GM19351 (cell line): Measurements from ENCODE around the gene FA2H.
"Not testable (repeated sequence)": the region's sequence is repeated elsewhere in the genome, so short reads cannot be mapped to it uniquely, and the experiment has no call there.

ENCODE experiments used
- ATAC-seq: cut with Tn5 transposase; IDR thresholded peaks from one replicate; pipeline ENCODE4 v1.9.1; 2021; ENCODE audit warnings: mild to moderate bottlenecking, moderate library complexity; ENCODE audit not compliant: unreplicated experiment

FA2H gene, protein sequence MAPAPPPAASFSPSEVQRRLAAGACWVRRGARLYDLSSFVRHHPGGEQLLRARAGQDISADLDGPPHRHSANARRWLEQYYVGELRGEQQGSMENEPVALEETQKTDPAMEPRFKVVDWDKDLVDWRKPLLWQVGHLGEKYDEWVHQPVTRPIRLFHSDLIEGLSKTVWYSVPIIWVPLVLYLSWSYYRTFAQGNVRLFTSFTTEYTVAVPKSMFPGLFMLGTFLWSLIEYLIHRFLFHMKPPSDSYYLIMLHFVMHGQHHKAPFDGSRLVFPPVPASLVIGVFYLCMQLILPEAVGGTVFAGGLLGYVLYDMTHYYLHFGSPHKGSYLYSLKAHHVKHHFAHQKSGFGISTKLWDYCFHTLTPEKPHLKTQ

DNA sequence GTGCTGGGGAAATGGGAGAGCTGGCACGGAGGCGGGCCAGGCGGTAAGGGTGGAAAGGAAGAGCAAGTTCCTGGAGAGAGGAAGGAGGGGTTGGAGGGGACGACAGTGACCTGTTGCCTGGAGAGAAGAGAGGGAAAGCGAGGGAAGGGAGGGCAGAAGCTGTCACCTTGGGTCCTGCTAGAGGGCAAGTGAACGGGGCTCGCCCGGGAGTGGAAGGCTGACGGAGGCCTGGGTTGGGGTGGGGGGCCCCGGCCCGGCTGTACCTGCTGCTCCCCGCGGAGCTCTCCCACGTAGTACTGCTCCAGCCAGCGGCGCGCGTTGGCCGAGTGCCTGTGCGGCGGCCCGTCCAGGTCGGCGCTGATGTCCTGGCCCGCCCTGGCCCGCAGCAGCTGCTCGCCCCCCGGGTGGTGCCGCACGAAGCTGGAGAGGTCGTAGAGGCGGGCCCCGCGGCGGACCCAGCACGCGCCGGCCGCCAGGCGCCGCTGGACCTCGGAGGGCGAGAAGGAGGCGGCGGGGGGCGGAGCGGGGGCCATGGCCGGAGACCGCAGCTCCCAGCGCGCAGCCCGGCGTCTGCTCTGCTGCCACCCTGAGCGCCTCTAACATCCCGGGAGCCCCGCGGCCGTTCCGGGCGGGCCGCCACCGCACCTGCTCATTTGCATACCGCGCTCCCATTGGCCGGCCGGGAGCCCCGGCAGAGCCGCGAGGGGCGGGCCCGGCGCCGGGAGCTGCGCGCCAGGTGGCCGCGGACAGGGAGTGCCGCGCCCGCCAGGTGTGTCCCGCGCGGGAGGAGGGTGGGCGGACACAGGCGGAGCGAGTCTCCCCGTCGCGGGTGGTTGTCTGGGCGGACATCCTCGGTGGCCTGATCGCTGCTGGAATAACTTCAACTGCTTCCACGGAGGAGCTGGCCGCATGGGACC, at the start of gene FA2H:
FA2H (minus strand) TSS at position 598 of the 917 bp plus-strand sequence; CDS start at position 533, 65 bp downstream.
- ATAC-seq = peak; percentile 72

- ATAC-seq = no peak
Observed at GRCh38 chr16:74817851-74818250, 43.2 kb upstream of the FA2H start.

- ATAC-seq = peak; percentile 100
Observed at GRCh38 chr16:74813109-74813641, 38.6 kb upstream of the FA2H start.

DNA sequence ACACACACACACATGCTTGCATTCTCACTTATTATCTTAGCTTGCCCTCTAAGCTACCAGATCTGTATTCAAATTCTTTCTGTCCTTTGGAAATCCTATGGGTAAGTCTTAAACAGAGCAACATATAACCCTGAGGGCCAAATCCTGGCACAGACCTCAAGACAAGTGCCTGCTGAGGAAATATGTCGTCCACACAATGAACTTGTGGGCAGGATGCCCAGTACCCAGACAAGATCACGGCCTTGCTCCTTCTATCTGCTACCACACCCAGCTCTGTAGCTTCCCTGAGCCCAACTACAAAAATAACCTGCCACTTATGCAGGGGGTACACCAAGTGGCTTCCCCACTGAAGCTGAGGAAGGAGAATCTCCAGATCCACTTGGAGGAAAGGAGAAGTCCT, 37.3 kb upstream of the FA2H start:
- ATAC-seq = no peak

GRCh38 chr16:74811216-74811615, 36.6 kb upstream of the FA2H start:
- ATAC-seq = not testable (repeated sequence)

GRCh38 chr16:74807052-74807646, 32.5 kb upstream of the FA2H start:
- no peak for ATAC-seq

GRCh38 chr16:74800216-74800871, 25.7 kb upstream of the FA2H start:
- no peak for ATAC-seq

GRCh38 chr16:74797414-74797813, 22.8 kb upstream of the FA2H start:
- no peak for ATAC-seq

DNA sequence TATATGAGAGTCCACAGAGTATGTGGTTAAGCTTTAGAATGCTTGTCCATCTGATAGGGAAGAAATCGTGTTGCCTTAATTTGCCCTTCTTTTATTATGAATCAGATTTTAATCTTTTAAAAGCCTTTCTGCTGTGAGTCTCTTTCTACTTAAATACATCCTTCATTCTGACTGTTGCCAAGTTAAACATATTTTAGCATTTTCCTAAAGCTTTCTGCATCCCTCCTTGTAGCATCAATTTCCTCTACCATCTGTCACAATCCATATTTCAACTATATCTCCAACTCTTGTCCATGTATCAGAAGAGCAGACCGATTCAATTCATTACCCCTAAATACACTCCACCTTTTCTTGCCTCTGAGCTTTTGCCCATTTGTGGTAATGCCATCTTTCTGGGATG, 20.5 kb upstream of the FA2H start:
- no peak for ATAC-seq

DNA sequence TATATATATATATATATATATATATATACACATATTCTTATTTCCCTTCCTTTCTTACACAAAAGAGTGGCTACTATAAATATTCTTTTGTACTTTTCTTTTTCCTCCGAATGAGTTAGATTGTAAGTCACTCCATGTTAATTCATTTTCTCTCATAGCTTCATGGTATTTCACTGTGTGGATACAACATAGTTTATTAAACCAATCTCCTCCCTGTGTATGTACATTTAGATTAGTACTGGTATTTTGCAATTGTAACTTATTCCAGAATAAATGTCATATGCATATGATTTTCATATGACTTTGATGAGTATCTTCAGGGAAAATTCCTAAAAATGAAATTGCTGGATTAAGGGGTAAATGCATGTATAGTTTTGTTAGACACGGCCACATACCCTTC, 20.0 kb upstream of the FA2H start:
- ATAC-seq = no peak

GRCh38 chr16:74793571-74793970, 19.0 kb upstream of the FA2H start:
- ATAC-seq = no peak

- ATAC-seq = no peak
Observed at GRCh38 chr16:74792225-74792624, 17.6 kb upstream of the FA2H start.

- ATAC-seq = not testable (repeated sequence)
Observed at GRCh38 chr16:74791749-74792148, 17.1 kb upstream of the FA2H start.

- ATAC-seq = no peak
Observed at GRCh38 chr16:74788108-74788507, 13.5 kb upstream of the FA2H start.

DNA sequence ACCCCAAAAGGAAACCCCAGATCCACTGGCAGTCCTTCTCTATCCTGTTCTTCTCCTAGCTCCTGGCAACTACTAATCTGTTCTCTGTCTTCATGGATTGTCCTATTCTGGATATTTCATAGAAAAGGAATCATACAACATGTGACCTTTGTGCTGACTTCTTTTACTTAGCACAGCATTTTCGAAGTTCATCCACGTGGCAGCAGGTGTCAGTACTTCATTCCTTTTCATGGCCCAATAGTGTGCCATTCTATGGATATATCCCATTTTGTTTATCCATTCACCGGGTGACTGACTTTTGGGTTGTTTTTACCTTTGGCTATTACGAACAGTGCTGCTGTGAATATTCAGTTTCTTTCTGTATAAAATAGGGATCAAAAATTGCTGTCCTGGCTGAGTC, 10.4 kb upstream of the FA2H start:
- ATAC-seq = no peak

DNA sequence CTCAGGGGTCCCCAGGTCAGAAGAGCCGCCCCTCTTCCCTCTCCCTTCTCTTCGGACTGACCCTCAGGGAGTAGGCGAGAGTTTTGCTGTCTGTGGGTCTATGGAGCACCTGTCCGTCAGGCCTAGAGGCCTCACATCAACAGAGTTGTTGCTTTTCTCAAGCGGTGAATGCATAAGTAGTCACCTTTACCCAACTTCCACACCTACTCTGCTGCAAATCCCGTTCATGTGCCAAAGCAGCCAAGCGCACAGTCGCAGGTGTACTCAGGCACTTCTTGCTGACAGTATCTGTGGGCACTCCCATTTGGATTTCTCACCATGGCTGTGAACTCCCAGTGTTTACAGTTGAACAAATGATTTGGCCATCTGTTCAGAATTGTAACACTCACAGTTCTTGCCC, 4.0 kb upstream of the FA2H start:
- ATAC-seq = no peak

GRCh38 chr16:74776926-74777325, 2.3 kb upstream of the FA2H start:
- no peak for ATAC-seq

- ATAC-seq = no peak
Observed at GRCh38 chr16:74775255-74775654, 635 bp upstream of the FA2H start.

GRCh38 chr16:74773446-74774222, 986 bp downstream of the FA2H start:
- ATAC-seq = no peak
